Panc1 (cell line): ENCODE measurements around the gene EPC1. TPM values are rescaled to one million over a fixed set of nuclear protein-coding genes. Genes with fewer than 3 reads are reported as not detected.
"Not testable (repeated sequence)": the region's sequence is repeated elsewhere in the genome, so short reads cannot be mapped to it uniquely, and the experiment has no call there.

Experiments used
- ATAC-seq: fragments of 200-7000 bp; cut with Tn5 transposase; 2 replicates; pipeline ENCODE4 v1.9.1; 2020; ENCODE audit warnings: mild to moderate bottlenecking, moderate library complexity
- BruUV-seq: library from RNA; stranded (reverse); fragments of 400-500 nt; replicated peaks from 2 replicates; lab custom pipeline; 2021; lab: Mats Ljungman, UMichigan
- CTCF ChIA-PET: fragments of 300-600 bp; sonication (Branson Sonifier 250); formaldehyde crosslinking; loops from one replicate; lab custom pipeline; 2022; ENCODE audit warnings: antibody characterized with exemption; lab: Charles Lee
- POLR2A ChIA-PET: fragments of 300-600 bp; sonication (Branson Sonifier 250); formaldehyde crosslinking; loops from one replicate; lab custom pipeline; 2022; ENCODE audit warnings: antibody characterized with exemption; lab: Charles Lee
- DNase-seq: peaks from one replicate; pipeline ENCODE4 v3.0.0-alpha.2; 2010; ENCODE audit warnings: low read depth, low spot score
- H3K27ac ChIP-seq: 2 replicates; pipeline ENCODE4 v1.5.1; 2011; ENCODE audit warnings: mild to moderate bottlenecking, low read length, inconsistent platforms
- H3K27me3 ChIP-seq: fragments of 200-500 bp; sonication (Bioruptor generic); 2 replicates; pipeline ENCODE4 v1.6.0; 2014; ENCODE audit warnings: low read length, inconsistent platforms; ENCODE audit not compliant: control insufficient read depth, insufficient read depth
- H3K36me3 ChIP-seq: fragments of 200-500 bp; sonication (Bioruptor generic); 2 replicates; pipeline ENCODE4 v1.5.1; 2014; ENCODE audit warnings: inconsistent platforms, mild to moderate bottlenecking, low read length, moderate library complexity; ENCODE audit not compliant: control insufficient read depth, insufficient read depth
- H3K4me1 ChIP-seq: 2 replicates; pipeline ENCODE4 v1.5.1; 2011; ENCODE audit warnings: inconsistent platforms, mild to moderate bottlenecking, low read length, moderate library complexity; ENCODE audit not compliant: control insufficient read depth, insufficient read depth
- H3K4me3 ChIP-seq, 2 experiments: 2 replicates each; pipeline ENCODE4 v1.5.1; 2011 to 2012; ENCODE audit warnings: low read depth in 2 of 2, low read length in 2 of 2, mild to moderate bottlenecking in 2 of 2, inconsistent platforms in 1 of 2, moderate library complexity in 1 of 2
- H3K9me3 ChIP-seq: fragments of 200-500 bp; sonication (Bioruptor generic); 2 replicates; pipeline ENCODE4 v1.5.1; 2014; ENCODE audit warnings: low read depth, mild to moderate bottlenecking, inconsistent platforms, low read length, moderate library complexity; ENCODE audit not compliant: control insufficient read depth, insufficient read depth
- CTCF ChIP-seq: fragments of 450-650 bp; IDR thresholded peaks from 2 replicates; pipeline ENCODE4 v1.5.1; 2017; ENCODE audit warnings: mild to moderate bottlenecking
- POLR2AphosphoS5 ChIP-seq: IDR thresholded peaks from 2 replicates; pipeline ENCODE4 v1.6.1; 2012; ENCODE audit warnings: mild to moderate bottlenecking, low read depth, low read length, moderate library complexity
- REST ChIP-seq, 2 experiments: IDR thresholded peaks; 2 replicates each; pipeline ENCODE4 v1.6.1; 2011 to 2012; ENCODE audit warnings: low read depth in 2 of 2, control low read depth in 1 of 2, low read length in 1 of 2, mild to moderate bottlenecking in 1 of 2, moderate library complexity in 1 of 2; ENCODE audit not compliant: insufficient read depth in 1 of 2
- SIN3A ChIP-seq: IDR thresholded peaks from 2 replicates; pipeline ENCODE4 v1.6.1; 2012; ENCODE audit warnings: low read depth, mild to moderate bottlenecking, low read length, moderate library complexity, borderline replicate concordance; ENCODE audit not compliant: insufficient read depth
- TCF7L2 ChIP-seq: IDR thresholded peaks from 2 replicates; pipeline ENCODE4 v1.6.1; 2011; ENCODE audit warnings: mild to moderate bottlenecking, low read depth, low read length, inconsistent platforms
- in situ Hi-C: cut with HindIII; loops from 2 replicates; pipeline ENCODE4 v1.10.0; 2016; ENCODE audit warnings: low sequenced_read_pairs, low pct_unique_long_range_greater_than_20kb
- intact Hi-C: fragments of 100-400 bp; cut with micrococcal nuclease; formaldehyde crosslinking; loops from one replicate; pipeline ENCODE4 v1.10.0; 2022; ENCODE audit not compliant: unreplicated experiment
- total RNA-seq: library from RNA; stranded (reverse); gene quantifications from one replicate; pipeline ENCODE4 v1.2.1, GENCODE V29; 2021; ENCODE audit not compliant: unreplicated experiment

EPC1 gene
- total RNA-seq, 1 experiment from 2014 or later: 18.4 TPM

GRCh38 chr10:32232378-32232777 is 114.6 kb downstream of the EPC1 start:
- Histone ChIP-seq H3K4me3 (no peak overlapping the region), H3K27me3 (no peaks in the 10 kb centered on the region), H3K9me3 (no peaks in the 10 kb centered on the region), H3K36me3 (no peaks in the 10 kb centered on the region), H3K27ac (no peak overlapping the region), H3K4me1 (no peaks in the 10 kb centered on the region)
- in situ Hi-C loops: no loop called here
- no TSS peak for BruUV-seq
- ChIA-PET CTCF (no interaction called here), POLR2A (no interaction called here)
- DNase-seq (no peak), ATAC-seq (no peak)
- intact Hi-C loops: no loop called here
- no peak for TF ChIP-seq REST (IDR thresholded peaks at IDR 0.05; ENCODE audit: insufficient read depth in 1 of 2, low read depth in 2 of 2, low read length in 1 of 2)
- TF ChIP-seq TCF7L2: no peak
- TF ChIP-seq CTCF: no peak
- no peak for TF ChIP-seq POLR2AphosphoS5
- no peak for TF ChIP-seq SIN3A

GRCh38 chr10:32229788-32230187 is 117.2 kb downstream of the EPC1 start:
- BruUV-seq, ATAC-seq, H3K27me3 ChIP-seq, H3K4me1 ChIP-seq, H3K36me3 ChIP-seq, in situ Hi-C loops, intact Hi-C loops, CTCF ChIA-PET, DNase-seq, POLR2A ChIA-PET, H3K27ac ChIP-seq, H3K9me3 ChIP-seq, H3K4me3 ChIP-seq: not testable (repeated sequence)

GRCh38 chr10:32229170-32229569 is 117.8 kb downstream of the EPC1 start:
- no peaks in the 10 kb centered on the region for H3K9me3 ChIP-seq
- in situ Hi-C loops (no loop called here), intact Hi-C loops (no loop called here)
- H3K27me3 ChIP-seq: no peaks in the 10 kb centered on the region
- DNase-seq (no peak), ATAC-seq (no peak)
- no peaks in the 10 kb centered on the region for H3K36me3 ChIP-seq
- no TSS peak for BruUV-seq
- H3K4me3 ChIP-seq: no peak overlapping the region
- H3K27ac ChIP-seq: no peak overlapping the region
- ChIA-PET POLR2A (no interaction called here), CTCF (no interaction called here)
- no peaks in the 10 kb centered on the region for H3K4me1 ChIP-seq
- TF ChIP-seq SIN3A: no peak
- TF ChIP-seq REST (IDR thresholded peaks at IDR 0.05; ENCODE audit: insufficient read depth in 1 of 2, low read depth in 2 of 2, low read length in 1 of 2): no peak
- TF ChIP-seq POLR2AphosphoS5: no peak
- no peak for TF ChIP-seq TCF7L2
